MCF 10A (cell line): Measurements from ENCODE around the gene PLXNC1. TPM values are rescaled to one million over a fixed set of nuclear protein-coding genes. Genes with fewer than 3 reads are reported as not detected.

Source experiments
- BruUV-seq: library from RNA; stranded (reverse); fragments of 400-500 nt; replicated peaks from 2 replicates; lab custom pipeline; 2021; lab: Mats Ljungman, UMichigan
- CTCF ChIA-PET: fragments of 300-600 bp; sonication (Branson Sonifier 250); formaldehyde crosslinking; extraction: SDS; loops from one replicate; lab custom pipeline; 2021; ENCODE audit warnings: antibody characterized with exemption, inconsistent platforms; lab: Yijun Ruan, JAX
- POLR2A ChIA-PET: fragments of 300-600, 350-650 bp; sonication (Branson Sonifier 250); formaldehyde crosslinking; extraction: SDS; loops from one replicate; lab custom pipeline; 2020; ENCODE audit warnings: antibody characterized with exemption, inconsistent platforms; lab: Yijun Ruan, JAX
- DNase-seq: peaks from one replicate; pipeline ENCODE4 v3.0.0-alpha.2; 2018; ENCODE audit not compliant: unreplicated experiment
- H3K27ac Mint-ChIP-seq: one replicate; pipeline ENCODE4 v1.8.0; 2022; ENCODE audit warnings: mild to moderate bottlenecking, low read depth, mixed read lengths; ENCODE audit not compliant: unreplicated experiment
- H3K27me3 Mint-ChIP-seq: one replicate; pipeline ENCODE4 v1.8.0; 2022; ENCODE audit warnings: mixed read lengths; ENCODE audit not compliant: insufficient read depth, unreplicated experiment
- H3K36me3 Mint-ChIP-seq: one replicate; pipeline ENCODE4 v1.8.0; 2022; ENCODE audit warnings: mild to moderate bottlenecking, moderate library complexity, mixed read lengths; ENCODE audit not compliant: insufficient read depth, unreplicated experiment
- H3K4me1 Mint-ChIP-seq: one replicate; pipeline ENCODE4 v1.8.0; 2022; ENCODE audit warnings: mixed read lengths; ENCODE audit not compliant: insufficient read depth, unreplicated experiment
- H3K4me3 Mint-ChIP-seq: one replicate; pipeline ENCODE4 v1.8.0; 2022; ENCODE audit warnings: mild to moderate bottlenecking, moderate library complexity, mixed read lengths; ENCODE audit not compliant: unreplicated experiment
- H3K9me3 Mint-ChIP-seq: one replicate; pipeline ENCODE4 v1.8.0; 2022; ENCODE audit warnings: mixed read lengths; ENCODE audit not compliant: unreplicated experiment
- CTCF ChIP-seq: fragments of 200-600 bp; IDR thresholded peaks from one replicate; pipeline ENCODE4 v1.8.0; 2022; ENCODE audit warnings: antibody characterized with exemption, mild to moderate bottlenecking; ENCODE audit not compliant: unreplicated experiment
- intact Hi-C: fragments of 100-400 bp; cut with micrococcal nuclease; formaldehyde crosslinking; loops from 2 replicates; pipeline ENCODE4 v1.14.1; 2022
- total RNA-seq: library from RNA; stranded (reverse); gene quantifications from 2 replicates; pipeline ENCODE4 v1.2.3, GENCODE V29; 2022

Gene PLXNC1
- total RNA-seq, 1 experiment from 2014 or later = 2.4 TPM

- no peaks in the 10 kb centered on the region for H3K36me3 Mint-ChIP-seq
- ChIA-PET CTCF (interaction anchor here (0.5 to 1.2 kb wide), 2 partner anchors 263 to 1410 kb away, joined by 3 read pairs; no protein-coding TSS in a partner anchor), POLR2A (interaction anchor here (1.1 to 2.4 kb wide), 8 partner anchors 9 to 287 kb away, joined by 3 to 17 read pairs (median 8); partner anchors contain the start of gene CEP83)
- BruUV-seq = no TSS peak
- peak overlapping the region; percentile 14 for H3K4me3 Mint-ChIP-seq
- DNase-seq = peak; percentile 85
- intact Hi-C loops = no loop called here
- peaks cover 38% of the 10 kb centered on the region for H3K4me1 Mint-ChIP-seq
- peak overlapping the region; percentile 77 for H3K27ac Mint-ChIP-seq
- peaks cover 8% of the 10 kb centered on the region for H3K9me3 Mint-ChIP-seq
- no peak for TF ChIP-seq CTCF
- peaks cover 22% of the 10 kb centered on the region for H3K27me3 Mint-ChIP-seq
Measured at GRCh38 chr12:94172031-94172430, 23.7 kb downstream of the PLXNC1 start.

DNA sequence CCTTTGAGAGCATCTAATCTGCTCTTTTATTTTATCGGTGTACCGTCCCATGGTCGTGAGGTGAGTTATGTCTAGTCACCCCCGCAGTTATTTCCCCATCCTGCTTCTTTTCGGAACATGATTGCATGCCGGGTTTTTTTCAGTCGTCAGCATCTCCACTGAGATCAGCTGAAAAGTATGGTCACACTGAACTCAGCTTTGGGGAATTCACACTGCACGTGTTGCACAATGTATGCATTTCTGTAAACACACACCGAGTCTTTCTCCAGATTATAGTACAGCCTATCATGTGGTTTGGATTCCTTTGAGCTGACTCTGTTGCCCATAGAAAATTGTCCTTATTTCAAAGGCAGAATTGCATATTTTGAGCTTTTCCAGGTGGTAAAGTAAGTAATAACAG is 24.6 kb downstream of the PLXNC1 start:
- TF ChIP-seq CTCF = no peak
- Mint-ChIP-seq H3K36me3 (no peaks in the 10 kb centered on the region), H3K9me3 (peaks cover 16% of the 10 kb centered on the region), H3K27me3 (peaks cover 12% of the 10 kb centered on the region), H3K4me1 (peaks cover 38% of the 10 kb centered on the region), H3K4me3 (peak overlapping the region; percentile 56), H3K27ac (peak overlapping the region; percentile 77)
- ChIA-PET CTCF (interaction anchor here (1.0 to 1.7 kb wide), 7 partner anchors 28 to 809 kb away, joined by 3 to 5 read pairs (median 3); no protein-coding TSS in a partner anchor), POLR2A (interaction anchor here (0.6 to 2.4 kb wide), 16 partner anchors 8 to 449 kb away, joined by 3 to 17 read pairs (median 4); partner anchors contain the start of gene CEP83)
- BruUV-seq = no TSS peak
- DNase-seq = peak; percentile 93
- intact Hi-C loops = no loop called here

- peak overlapping the region; percentile 77 for H3K27ac Mint-ChIP-seq
- H3K36me3 Mint-ChIP-seq = no peaks in the 10 kb centered on the region
- TF ChIP-seq CTCF = no peak
- POLR2A ChIA-PET = interaction anchor here (0.7 to 2.4 kb wide), 13 partner anchors 8 to 448 kb away, joined by 3 to 17 read pairs (median 4); partner anchors contain the start of gene CEP83
- H3K4me3 Mint-ChIP-seq = peak overlapping the region; percentile 56
- BruUV-seq = no TSS peak
- H3K27me3 Mint-ChIP-seq = peaks cover 10% of the 10 kb centered on the region
- DNase-seq = no peak
- H3K9me3 Mint-ChIP-seq = peaks cover 23% of the 10 kb centered on the region
- H3K4me1 Mint-ChIP-seq = peaks cover 38% of the 10 kb centered on the region
- intact Hi-C loops = no loop called here
- CTCF ChIA-PET = interaction anchor here (0.6 to 1.7 kb wide), 8 partner anchors 29 to 808 kb away, joined by 3 to 5 read pairs (median 3); no protein-coding TSS in a partner anchor
Measured at GRCh38 chr12:94173660-94174265, 25.4 kb downstream of the PLXNC1 start.

DNA sequence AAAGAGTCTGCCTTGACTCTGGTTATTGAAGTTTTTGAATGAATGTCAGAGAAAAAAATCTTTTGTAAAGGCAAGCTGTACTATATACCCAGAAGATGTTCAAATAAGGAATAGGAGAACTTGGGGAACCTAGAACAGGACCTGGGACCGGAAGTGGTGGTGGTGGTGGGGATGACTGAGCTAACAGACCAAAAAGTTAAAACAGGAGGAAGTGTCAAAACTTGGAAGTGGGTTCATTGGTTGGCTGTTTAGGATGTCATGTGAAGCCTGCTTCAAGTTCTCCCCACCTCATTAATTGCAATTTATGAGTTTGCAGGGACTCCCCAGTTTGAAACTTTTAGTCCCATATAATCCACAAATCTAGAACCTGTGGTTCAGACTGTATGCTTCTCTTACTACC is 26.2 kb downstream of the PLXNC1 start:
- no peak for TF ChIP-seq CTCF
- DNase-seq = no peak
- Mint-ChIP-seq H3K9me3 (peaks cover 23% of the 10 kb centered on the region), H3K4me1 (peaks cover 38% of the 10 kb centered on the region), H3K27me3 (peaks cover 10% of the 10 kb centered on the region), H3K4me3 (no peak overlapping the region), H3K27ac (peak overlapping the region; percentile 77), H3K36me3 (no peaks in the 10 kb centered on the region)
- intact Hi-C loops = no loop called here
- no TSS peak for BruUV-seq
- ChIA-PET POLR2A (interaction anchor here (0.7 kb wide), 1 partner anchor 9 kb away, joined by 3 read pairs; no protein-coding TSS in a partner anchor), CTCF (interaction anchor here (0.6 kb wide), 1 partner anchor 478 kb away, joined by 4 read pairs; no protein-coding TSS in a partner anchor)
